PC-9 (cell line): Measurements from ENCODE around the gene KHK. TPM values are rescaled to one million over a fixed set of nuclear protein-coding genes. Genes with fewer than 3 reads are reported as not detected.

Source experiments
- BruUV-seq: library from RNA; stranded (reverse); fragments of 400-500 nt; replicated peaks from 2 replicates; lab custom pipeline; 2021; lab: Mats Ljungman, UMichigan
- CTCF ChIA-PET: fragments of 300-600 bp; sonication (Branson Sonifier 250); formaldehyde crosslinking; loops from one replicate; lab custom pipeline; 2022; ENCODE audit warnings: antibody characterized with exemption; lab: Charles Lee
- POLR2A ChIA-PET: fragments of 300-600 bp; sonication (Branson Sonifier 250); formaldehyde crosslinking; loops from one replicate; lab custom pipeline; 2022; ENCODE audit warnings: antibody characterized with exemption; ENCODE audit not compliant: unreplicated experiment; lab: Charles Lee
- DNase-seq, 2 experiments: peaks; one replicate each; pipeline versions ENCODE4 v3.0.0 to v3.0.0-alpha.2; 2015 to 2022; ENCODE audit warnings: mixed read lengths in 1 of 2
- H2AFZ ChIP-seq: fragments of 200-600 bp; sonication (generic); 2 replicates; pipeline ENCODE4 v1.8.1; 2017; ENCODE audit warnings: antibody characterized with exemption
- H3F3A ChIP-seq: fragments of 200-600 bp; sonication (generic); 2 replicates; pipeline ENCODE4 v1.8.1; 2017; ENCODE audit warnings: antibody characterized with exemption, mild to moderate bottlenecking, low read depth; ENCODE audit not compliant: insufficient read depth
- H3K27ac ChIP-seq: fragments of 200-600 bp; sonication (generic); 2 replicates; pipeline ENCODE4 v1.6.1; 2016; ENCODE audit warnings: mixed run types
- H3K27me3 ChIP-seq: fragments of 200-600 bp; sonication (generic); 2 replicates; pipeline ENCODE4 v1.6.1; 2016; ENCODE audit warnings: low read depth, mixed run types; ENCODE audit not compliant: insufficient read depth
- H3K36me3 ChIP-seq: fragments of 200-600 bp; sonication (generic); 2 replicates; pipeline ENCODE4 v1.6.1; 2016; ENCODE audit warnings: low read depth, mixed run types
- H3K4me1 ChIP-seq: fragments of 200-600 bp; sonication (generic); replicated peaks from 2 replicates; pipeline ENCODE4 v1.6.1; 2016; ENCODE audit warnings: mixed run types; ENCODE audit not compliant: insufficient read depth
- H3K4me2 ChIP-seq: fragments of 200-600 bp; sonication (generic); 2 replicates; pipeline ENCODE4 v1.6.1; 2017; ENCODE audit warnings: mixed run types
- H3K4me3 ChIP-seq: fragments of 200-600 bp; sonication (generic); 2 replicates; pipeline ENCODE4 v1.6.1; 2016; ENCODE audit warnings: mixed run types
- H3K79me2 ChIP-seq: fragments of 200-600 bp; sonication (generic); 2 replicates; pipeline ENCODE4 v1.6.1; 2017; ENCODE audit warnings: low read depth, mixed run types
- H3K9me2 ChIP-seq: fragments of 200-600 bp; sonication (generic); 2 replicates; pipeline ENCODE4 v1.8.1; 2017; ENCODE audit warnings: mild to moderate bottlenecking; ENCODE audit not compliant: insufficient read depth
- H3K9me3 ChIP-seq: fragments of 200-600 bp; sonication (generic); 2 replicates; pipeline ENCODE4 v1.8.1; 2016; ENCODE audit warnings: low read depth; ENCODE audit not compliant: insufficient read depth
- H4K20me1 ChIP-seq: fragments of 200-600 bp; sonication (generic); 2 replicates; pipeline ENCODE4 v1.8.1; 2017; ENCODE audit not compliant: insufficient read depth
- CTCF ChIP-seq: fragments of 200-600 bp; sonication (generic); conservative IDR thresholded peaks from 2 replicates; pipeline ENCODE4 v1.6.1; 2017; ENCODE audit warnings: mixed run types, antibody characterized with exemption, mild to moderate bottlenecking, moderate library complexity
- EZH2 ChIP-seq: fragments of 200-600 bp; sonication (generic); IDR thresholded peaks from 2 replicates; pipeline ENCODE4 v1.8.0; 2017; ENCODE audit warnings: antibody characterized with exemption, low read depth
- intact Hi-C: fragments of 100-400 bp; cut with micrococcal nuclease; formaldehyde crosslinking; loops from one replicate; pipeline ENCODE4 v1.10.0; 2022; ENCODE audit not compliant: unreplicated experiment
- total RNA-seq: library from RNA; stranded (reverse); gene quantifications from 2 replicates; pipeline ENCODE4 v1.2.3, GENCODE V29; 2021

Gene KHK
- total RNA-seq, 1 experiment from 2014 or later, result 4.4 TPM

- Histone ChIP-seq H3K4me1 (peaks cover 10% of the 10 kb centered on the region), H3K27me3 (peaks cover 10% of the 10 kb centered on the region), H3K9me2 (no peaks in the 10 kb centered on the region), H3K27ac (no peak overlapping the region), H3K9me3 (no peaks in the 10 kb centered on the region), H3K4me3 (no peak overlapping the region), H4K20me1 (peaks cover 7% of the 10 kb centered on the region; the same call in 1 of the 2 replicates), H3F3A (no peaks in the 10 kb centered on the region; the same call in 1 of the 2 replicates), H3K79me2 (peaks cover 19% of the 10 kb centered on the region), H3K4me2 (no peak overlapping the region), H3K36me3 (no peaks in the 10 kb centered on the region), H2AFZ (no peak overlapping the region)
- no peak for TF ChIP-seq EZH2
- TF ChIP-seq CTCF, result no peak
- DNase-seq, result no peak
- POLR2A ChIA-PET, result no interaction called here
- CTCF ChIA-PET, result no interaction called here
- intact Hi-C loops, result loop anchor here (10.0 kb wide), 1 partner anchor 77 kb away; the partner anchor contains the start of genes ATRAID, CAD and SLC5A6
- no TSS peak for BruUV-seq
Observed at GRCh38 chr2:27137322-27137935, 50.9 kb downstream of the KHK start.

GRCh38 chr2:27138111-27138510 lies 51.5 kb downstream of the KHK start:
- POLR2A ChIA-PET, result no interaction called here

GRCh38 chr2:27139310-27139709 lies 52.7 kb downstream of the KHK start, which contains the start of gene PRR30:
PRR30 (minus strand) TSS chr2:27139410; CDS start chr2:27138329, 1,081 bp downstream.
- DNase-seq, result no peak
- no peak within 1 kb of the TSS for H3K4me2 ChIP-seq

More at GRCh38 chr2:27138111-27138510, 51.5 kb downstream of the KHK start:
- H2AFZ ChIP-seq, result no peak overlapping the region
- no peaks in the 10 kb centered on the region for H3K9me3 ChIP-seq
- H3K9me2 ChIP-seq, result no peaks in the 10 kb centered on the region
- CTCF ChIA-PET, result no interaction called here
- no peak for DNase-seq
- H3F3A ChIP-seq, result no peaks in the 10 kb centered on the region; the same call in 1 of the 2 replicates
- H3K79me2 ChIP-seq, result peaks cover 12% of the 10 kb centered on the region
- no TSS peak for BruUV-seq
- H3K4me3 ChIP-seq, result no peak overlapping the region
- no peak overlapping the region for H3K27ac ChIP-seq
- H3K4me1 ChIP-seq, result peaks cover 4% of the 10 kb centered on the region
- intact Hi-C loops, result loop anchor here (10.0 kb wide), 1 partner anchor 77 kb away; the partner anchor contains the start of genes ATRAID, CAD and SLC5A6
- H3K36me3 ChIP-seq, result no peaks in the 10 kb centered on the region
- peaks cover 13% of the 10 kb centered on the region for H3K27me3 ChIP-seq
- TF ChIP-seq CTCF (no peak), EZH2 (no peak)
- peaks cover 4% of the 10 kb centered on the region; the same call in 1 of the 2 replicates for H4K20me1 ChIP-seq
- no peak overlapping the region for H3K4me2 ChIP-seq

More at GRCh38 chr2:27139310-27139709, 52.7 kb downstream of the KHK start, which contains the start of gene PRR30:
- Histone ChIP-seq H2AFZ (no peak within 1 kb of the TSS), H3F3A (no peaks in the 10 kb centered on the region; the same call in 1 of the 2 replicates), H3K36me3 (no peaks in the 10 kb centered on the region), H3K4me3 (no peak within 1 kb of the TSS), H3K4me1 (no peaks in the 10 kb centered on the region), H3K79me2 (no peaks in the 10 kb centered on the region; the same call in 1 of the 2 replicates), H3K27me3 (peaks cover 13% of the 10 kb centered on the region), H3K9me3 (no peaks in the 10 kb centered on the region), H3K9me2 (no peaks in the 10 kb centered on the region), H3K27ac (no peak within 1 kb of the TSS), H4K20me1 (no peaks in the 10 kb centered on the region)
- POLR2A ChIA-PET, result no interaction called here
- intact Hi-C loops, result loop anchor here (10.0 kb wide), 1 partner anchor 75 kb away; the partner anchor contains the start of genes ATRAID, CAD and SLC5A6
- no TSS peak for BruUV-seq
- CTCF ChIA-PET, result no interaction called here
- TF ChIP-seq CTCF (no peak), EZH2 (no peak)
